HG03066 (cell line): ENCODE measurements around the gene TRAF2.
"Not testable (repeated sequence)": the region's sequence is repeated elsewhere in the genome, so short reads cannot be mapped to it uniquely, and the experiment has no call there.

Source experiments
- ATAC-seq: cut with Tn5 transposase; IDR thresholded peaks from one replicate; pipeline ENCODE4 v1.9.1; 2021; ENCODE audit warnings: low read depth; ENCODE audit not compliant: unreplicated experiment

TRAF2 gene, protein sequence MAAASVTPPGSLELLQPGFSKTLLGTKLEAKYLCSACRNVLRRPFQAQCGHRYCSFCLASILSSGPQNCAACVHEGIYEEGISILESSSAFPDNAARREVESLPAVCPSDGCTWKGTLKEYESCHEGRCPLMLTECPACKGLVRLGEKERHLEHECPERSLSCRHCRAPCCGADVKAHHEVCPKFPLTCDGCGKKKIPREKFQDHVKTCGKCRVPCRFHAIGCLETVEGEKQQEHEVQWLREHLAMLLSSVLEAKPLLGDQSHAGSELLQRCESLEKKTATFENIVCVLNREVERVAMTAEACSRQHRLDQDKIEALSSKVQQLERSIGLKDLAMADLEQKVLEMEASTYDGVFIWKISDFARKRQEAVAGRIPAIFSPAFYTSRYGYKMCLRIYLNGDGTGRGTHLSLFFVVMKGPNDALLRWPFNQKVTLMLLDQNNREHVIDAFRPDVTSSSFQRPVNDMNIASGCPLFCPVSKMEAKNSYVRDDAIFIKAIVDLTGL

GRCh38 chr9:136885950-136886578 lies at the start of gene TRAF2:
Gene TRAF2, plus strand, starts transcription at chr9:136886516. Its CDS starts 12,225 bp downstream, at chr9:136898741.
- ATAC-seq = peak; percentile 72

DNA sequence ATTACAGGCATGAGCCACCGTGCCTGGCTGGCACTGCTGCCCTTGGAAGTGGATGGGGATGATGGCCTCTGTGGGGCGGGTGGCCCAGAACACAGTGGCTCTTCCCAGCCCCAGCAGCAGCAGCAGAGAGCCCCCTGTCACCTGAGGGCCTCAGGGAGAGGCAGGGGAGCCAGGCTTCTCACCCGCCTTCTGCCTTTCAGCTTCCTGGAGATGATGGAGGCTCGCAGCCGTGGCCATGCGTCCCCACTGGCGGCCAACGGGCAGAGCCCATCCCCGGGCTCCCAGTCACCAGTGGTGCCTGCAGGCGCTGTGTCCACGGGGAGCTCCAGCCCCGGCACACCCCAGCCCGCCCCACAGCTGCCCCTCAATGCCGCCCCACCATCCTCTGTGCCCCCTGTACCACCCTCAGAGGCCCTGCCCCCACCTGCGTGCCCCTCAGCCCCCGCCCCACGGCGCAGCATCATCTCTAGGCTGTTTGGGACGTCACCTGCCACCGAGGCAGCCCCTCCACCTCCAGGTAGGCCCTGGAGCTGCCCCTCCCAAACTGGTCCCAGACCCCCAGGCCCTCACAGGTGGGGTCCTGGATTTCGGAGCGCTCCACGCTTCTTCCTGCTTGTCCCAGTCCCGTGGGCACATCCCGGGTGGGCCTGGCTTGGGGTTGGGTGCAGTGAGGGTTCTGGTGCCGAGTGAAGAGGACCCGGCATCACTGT lies 49.0 kb upstream of the TRAF2 start:
- ATAC-seq = no peak

GRCh38 chr9:136837856-136838277 lies 48.4 kb upstream of the TRAF2 start:
- not testable (repeated sequence) for ATAC-seq

- no peak for ATAC-seq
Measured at GRCh38 chr9:136838314-136839228, 47.7 kb upstream of the TRAF2 start.

DNA sequence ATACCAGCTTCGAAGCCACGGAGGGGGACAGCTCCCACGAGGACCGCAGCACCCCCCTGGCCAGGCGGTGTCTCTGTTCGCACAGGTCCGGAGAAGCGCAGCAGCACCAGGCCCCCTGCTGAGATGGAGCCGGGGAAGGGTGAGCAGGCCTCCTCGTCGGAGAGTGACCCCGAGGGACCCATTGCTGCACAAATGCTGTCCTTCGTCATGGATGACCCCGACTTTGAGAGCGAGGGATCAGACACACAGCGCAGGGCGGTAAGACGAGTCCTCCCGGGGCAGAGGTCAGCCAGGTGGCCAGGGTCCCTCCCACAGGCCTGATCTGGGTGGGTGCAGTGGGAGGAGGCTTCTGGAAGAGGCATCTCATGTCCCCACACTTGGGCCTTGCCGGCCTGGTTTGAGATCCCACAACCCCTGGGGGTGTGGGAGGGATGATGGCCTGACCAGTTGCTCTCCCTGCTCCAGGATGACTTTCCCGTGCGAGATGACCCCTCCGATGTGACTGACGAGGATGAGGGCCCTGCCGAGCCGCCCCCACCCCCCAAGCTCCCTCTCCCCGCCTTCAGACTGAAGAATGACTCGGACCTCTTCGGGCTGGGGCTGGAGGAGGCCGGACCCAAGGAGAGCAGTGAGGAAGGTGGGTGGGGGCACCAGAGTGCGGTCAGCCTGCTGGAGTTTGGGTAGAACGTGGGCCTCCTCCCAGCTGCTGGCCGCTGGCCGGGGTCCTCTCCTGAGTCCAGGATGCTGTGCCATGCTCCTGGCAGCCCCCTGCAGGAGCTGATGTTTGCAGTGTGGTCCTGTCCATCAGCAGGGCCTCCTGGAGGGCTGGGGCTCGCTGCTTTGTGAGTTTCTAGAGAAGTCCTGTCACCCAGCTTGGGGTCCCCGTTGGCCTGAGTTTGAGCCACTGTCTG lies 46.8 kb upstream of the TRAF2 start:
- ATAC-seq = no peak

- no peak for ATAC-seq
Measured at GRCh38 chr9:136840140-136840876, 46.0 kb upstream of the TRAF2 start.

GRCh38 chr9:136840877-136841645 lies 45.3 kb upstream of the TRAF2 start:
- no peak for ATAC-seq

- ATAC-seq = not testable (repeated sequence)
Measured at GRCh38 chr9:136841646-136842379, 44.5 kb upstream of the TRAF2 start.

GRCh38 chr9:136842380-136842948 lies 43.9 kb upstream of the TRAF2 start, which contains the start of gene AJM1:
Gene AJM1, plus strand, starts transcription at chr9:136842478. Its CDS starts 1,937 bp downstream, at chr9:136844415.
- ATAC-seq = peak; percentile 70

DNA sequence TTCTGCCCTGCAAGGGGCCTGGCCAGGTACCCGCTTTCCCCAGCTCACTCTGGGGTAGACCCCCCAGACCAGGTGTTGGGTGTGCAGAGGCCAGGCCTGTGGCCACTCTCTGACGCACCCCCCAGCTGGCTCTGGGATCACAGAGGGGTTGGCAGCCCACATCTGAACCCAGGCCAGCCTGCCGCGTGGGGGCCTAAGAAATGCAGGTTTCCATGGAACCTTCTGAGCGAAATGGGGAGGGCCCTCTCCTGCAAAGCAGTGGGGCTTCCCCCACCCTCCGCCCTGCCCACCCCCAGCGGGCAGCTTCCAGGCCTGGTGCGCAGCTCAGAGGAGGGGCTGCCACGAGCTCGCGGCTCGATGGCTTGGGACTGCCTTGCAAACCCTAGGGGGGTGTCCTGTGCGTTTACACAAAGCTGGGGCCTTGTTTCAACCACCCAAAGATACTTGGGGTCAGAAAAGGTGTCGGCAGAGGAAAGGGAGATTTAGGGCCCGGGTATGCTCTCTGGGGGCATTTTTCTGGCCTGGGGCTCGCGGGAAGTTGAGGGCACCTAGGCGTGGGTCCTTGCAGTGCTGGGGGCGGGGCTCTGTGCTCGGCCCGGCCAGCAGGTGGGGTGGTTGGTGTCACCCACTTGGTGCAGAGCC lies 43.0 kb upstream of the TRAF2 start:
- ATAC-seq = not testable (repeated sequence)

DNA sequence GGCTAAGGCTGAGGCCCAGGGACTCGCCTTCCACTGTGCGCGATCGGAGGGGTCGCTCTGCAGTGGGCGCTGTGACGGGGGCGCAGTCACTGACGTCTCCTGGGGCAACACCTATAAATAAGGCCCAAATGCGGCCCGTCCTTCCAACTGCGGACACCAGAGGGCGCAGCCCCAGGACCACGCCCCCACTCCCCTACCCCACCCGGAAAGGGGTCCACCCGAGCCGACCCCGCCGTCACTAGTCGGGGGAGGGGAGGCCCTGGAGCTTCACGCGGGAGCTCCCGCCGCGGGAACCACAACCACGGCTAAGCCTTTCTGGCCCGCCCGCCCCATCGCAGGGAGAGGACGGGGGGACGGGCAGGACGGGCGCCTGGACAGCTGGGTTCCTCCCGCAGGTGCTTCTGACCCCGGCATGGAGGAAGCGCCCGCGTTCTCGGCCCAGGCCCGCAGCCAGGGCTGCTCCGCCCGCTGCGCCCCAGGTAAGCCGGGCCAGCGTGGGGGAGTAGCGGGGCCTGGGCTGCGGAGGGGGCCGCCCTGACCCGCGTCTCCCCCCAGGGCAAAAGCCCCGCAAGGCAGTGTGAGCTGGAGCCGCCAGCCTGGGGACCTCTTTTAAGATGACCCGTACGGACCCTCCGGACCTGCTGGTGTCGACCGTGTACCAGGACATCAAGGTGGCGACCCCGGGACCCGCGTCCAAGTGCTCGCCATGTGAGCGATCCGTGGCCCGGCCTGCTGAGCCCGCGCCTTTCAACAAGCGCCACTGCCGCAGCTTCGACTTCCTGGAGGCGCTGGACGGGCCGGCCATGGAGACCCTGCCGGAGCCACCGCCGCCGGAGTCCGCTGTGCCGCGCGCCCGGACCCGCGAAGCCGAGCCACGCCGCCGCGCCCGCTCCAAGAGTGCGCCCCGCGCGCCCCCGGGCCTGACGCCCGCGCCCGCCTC lies 42.2 kb upstream of the TRAF2 start:
- ATAC-seq = not testable (repeated sequence)

GRCh38 chr9:136844761-136845464 lies 41.4 kb upstream of the TRAF2 start:
- no peak for ATAC-seq

DNA sequence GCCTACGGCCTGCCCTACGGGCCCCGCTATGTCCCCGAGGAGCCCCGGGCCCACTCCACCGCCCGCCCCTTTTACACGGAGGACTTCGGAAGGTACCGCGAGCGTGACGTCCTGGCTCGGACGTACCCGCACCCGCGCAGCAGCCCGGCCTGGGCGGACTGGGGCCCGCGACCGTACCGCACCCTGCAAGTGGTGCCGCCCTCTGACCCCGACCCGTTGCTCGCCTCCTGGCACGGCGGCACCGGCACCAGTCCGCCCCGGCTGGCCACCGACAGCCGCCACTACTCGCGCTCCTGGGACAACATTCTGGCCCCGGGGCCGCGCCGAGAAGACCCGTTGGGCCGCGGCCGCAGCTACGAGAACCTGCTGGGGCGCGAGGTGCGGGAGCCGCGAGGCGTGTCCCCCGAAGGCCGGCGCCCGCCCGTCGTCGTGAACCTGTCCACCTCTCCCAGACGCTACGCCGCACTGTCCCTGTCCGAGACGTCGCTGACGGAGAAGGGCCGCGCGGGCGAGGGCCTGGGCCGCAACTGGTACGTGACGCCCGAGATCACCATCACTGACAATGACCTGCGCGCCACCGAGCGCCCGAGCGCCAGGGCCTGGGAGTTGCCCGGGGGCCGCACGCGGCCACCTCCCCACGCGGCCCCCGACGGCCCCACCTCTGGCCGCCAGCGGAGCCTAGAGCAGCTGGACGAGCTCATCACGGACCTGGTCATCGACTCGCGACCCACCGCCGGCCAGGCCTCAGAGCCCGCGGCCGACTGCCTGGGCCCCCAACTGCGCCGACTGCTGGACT lies 40.7 kb upstream of the TRAF2 start:
- no peak for ATAC-seq
